ENCODE results near the gene PLIN3. TPM values are rescaled to one million over a fixed set of nuclear protein-coding genes. Genes with fewer than 3 reads are reported as not detected.
A peak's percentile ranks its signal among the peaks of the same experiment; 100 is the strongest.
"Not testable (repeated sequence)": the region's sequence is repeated elsewhere in the genome, so short reads cannot be mapped to it uniquely, and the experiment has no call there.

The PLIN3 gene
- total RNA-seq, 1 experiment from 2014 or later: 104 TPM

DNA sequence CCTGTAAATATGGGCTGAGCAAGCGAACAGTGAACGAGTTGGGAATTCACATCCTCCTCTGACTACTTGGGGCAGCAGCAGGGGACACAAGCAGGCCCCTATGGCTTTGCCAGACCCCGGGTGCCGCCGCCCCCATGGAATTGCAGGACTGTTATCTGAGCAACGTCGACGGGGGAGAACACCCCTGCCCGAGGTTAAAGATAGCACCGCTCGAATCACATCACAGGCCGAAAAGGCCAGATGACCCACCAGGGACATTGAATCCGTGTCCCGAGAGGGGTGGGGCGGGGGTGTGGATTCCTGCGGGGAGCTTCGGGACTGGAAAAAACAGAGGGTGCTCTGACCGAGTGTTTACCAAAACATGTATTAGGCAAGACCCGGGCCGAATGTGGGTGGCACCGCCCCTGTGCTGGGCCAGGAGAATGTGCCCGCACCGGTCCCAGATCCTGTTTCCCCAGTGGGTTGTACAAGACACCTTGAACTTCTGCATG lies 66.8 kb downstream of the PLIN3 start:
- peak overlapping the region; percentile 40; the same call in 1 of the 2 replicates for H3K4me3 ChIP-seq
- CTCF ChIA-PET: no interaction called here

DNA sequence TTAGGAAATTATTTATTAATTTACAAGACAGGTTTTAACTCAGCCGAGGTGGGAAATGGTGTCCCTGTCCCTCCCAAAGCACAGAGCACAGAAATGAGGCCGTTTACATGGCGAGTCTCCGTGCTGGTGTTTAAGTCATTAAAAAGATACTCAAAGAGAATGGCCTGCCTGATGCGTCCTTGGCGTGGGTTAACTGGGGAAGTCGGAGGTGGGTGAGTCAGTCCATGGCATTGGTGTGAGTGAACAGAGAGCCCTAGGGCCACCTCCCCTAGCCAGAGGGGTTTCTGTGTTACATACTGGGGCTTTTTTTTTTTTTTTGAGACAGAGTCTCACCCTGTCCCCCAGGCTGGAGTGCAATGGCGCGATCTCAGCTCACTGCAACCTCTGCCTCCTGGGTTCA lies 72.1 kb downstream of the PLIN3 start:
- Histone ChIP-seq H3K4me2 (no peak overlapping the region), H3K9me2 (ENCODE audit: insufficient read depth) (no peaks in the 10 kb centered on the region), H3K36me3 (ENCODE audit: low read depth) (no peaks in the 10 kb centered on the region), H3K4me1 (replicated peaks; ENCODE audit: insufficient read depth) (peaks cover 13% of the 10 kb centered on the region; the same call in 1 of the 2 replicates), H3K27me3 (ENCODE audit: insufficient read depth, low read depth) (no peaks in the 10 kb centered on the region), H3K9me3 (ENCODE audit: insufficient read depth, low read depth) (no peaks in the 10 kb centered on the region), H3F3A (ENCODE audit: insufficient read depth, low read depth) (peaks cover 6% of the 10 kb centered on the region; the same call in 1 of the 2 replicates), H2AFZ (no peak overlapping the region), H3K4me3 (no peak overlapping the region), H3K79me2 (ENCODE audit: low read depth) (peaks cover 47% of the 10 kb centered on the region), H4K20me1 (ENCODE audit: insufficient read depth) (no peaks in the 10 kb centered on the region), H3K27ac (no peak overlapping the region)
- DNase-seq: no peak
- TF ChIP-seq, protein P1, sequence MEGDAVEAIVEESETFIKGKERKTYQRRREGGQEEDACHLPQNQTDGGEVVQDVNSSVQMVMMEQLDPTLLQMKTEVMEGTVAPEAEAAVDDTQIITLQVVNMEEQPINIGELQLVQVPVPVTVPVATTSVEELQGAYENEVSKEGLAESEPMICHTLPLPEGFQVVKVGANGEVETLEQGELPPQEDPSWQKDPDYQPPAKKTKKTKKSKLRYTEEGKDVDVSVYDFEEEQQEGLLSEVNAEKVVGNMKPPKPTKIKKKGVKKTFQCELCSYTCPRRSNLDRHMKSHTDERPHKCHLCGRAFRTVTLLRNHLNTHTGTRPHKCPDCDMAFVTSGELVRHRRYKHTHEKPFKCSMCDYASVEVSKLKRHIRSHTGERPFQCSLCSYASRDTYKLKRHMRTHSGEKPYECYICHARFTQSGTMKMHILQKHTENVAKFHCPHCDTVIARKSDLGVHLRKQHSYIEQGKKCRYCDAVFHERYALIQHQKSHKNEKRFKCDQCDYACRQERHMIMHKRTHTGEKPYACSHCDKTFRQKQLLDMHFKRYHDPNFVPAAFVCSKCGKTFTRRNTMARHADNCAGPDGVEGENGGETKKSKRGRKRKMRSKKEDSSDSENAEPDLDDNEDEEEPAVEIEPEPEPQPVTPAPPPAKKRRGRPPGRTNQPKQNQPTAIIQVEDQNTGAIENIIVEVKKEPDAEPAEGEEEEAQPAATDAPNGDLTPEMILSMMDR (conservative IDR thresholded peaks at IDR 0.05): no peak
- no peak for TF ChIP-seq EZH2 (IDR thresholded peaks at IDR 0.05; ENCODE audit: low read depth)
- ChIA-PET POLR2A (ENCODE audit: unreplicated experiment) (no interaction called here), CTCF (no interaction called here)
- intact Hi-C loops (cut with micrococcal nuclease; ENCODE audit: unreplicated experiment): no loop called here
- BruUV-seq (replicated peaks): no TSS peak

More for the DNA sequence above, 66.8 kb downstream of the PLIN3 start:
- DNase-seq: peak; percentile 87 to 89
- H3K9me2 ChIP-seq (ENCODE audit: insufficient read depth): no peaks in the 10 kb centered on the region
- no peaks in the 10 kb centered on the region for H3K27me3 ChIP-seq (ENCODE audit: insufficient read depth, low read depth)
- peaks cover 9% of the 10 kb centered on the region; the same call in 1 of the 2 replicates for H3F3A ChIP-seq (ENCODE audit: insufficient read depth, low read depth)
- H3K79me2 ChIP-seq (ENCODE audit: low read depth): peaks cover 12% of the 10 kb centered on the region
- H4K20me1 ChIP-seq (ENCODE audit: insufficient read depth): no peaks in the 10 kb centered on the region
- intact Hi-C loops (cut with micrococcal nuclease; ENCODE audit: unreplicated experiment): loop anchor here (5.0 kb wide), 1 partner anchor 163 kb away; the partner anchor contains the start of gene TNFAIP8L1
- H3K9me3 ChIP-seq (ENCODE audit: insufficient read depth, low read depth): no peaks in the 10 kb centered on the region
- peaks cover 21% of the 10 kb centered on the region for H3K4me1 ChIP-seq (replicated peaks; ENCODE audit: insufficient read depth)
- BruUV-seq (replicated peaks): no TSS peak
- no peaks in the 10 kb centered on the region for H3K36me3 ChIP-seq (ENCODE audit: low read depth)
- TF ChIP-seq, protein P1 (conservative IDR thresholded peaks at IDR 0.05): no peak
- no peak for TF ChIP-seq EZH2 (IDR thresholded peaks at IDR 0.05; ENCODE audit: low read depth)
- POLR2A ChIA-PET (ENCODE audit: unreplicated experiment): no interaction called here
- no peak overlapping the region for H2AFZ ChIP-seq
- peak overlapping the region; percentile 73 for H3K4me2 ChIP-seq
- peak overlapping the region; percentile 71 for H3K27ac ChIP-seq

DNA sequence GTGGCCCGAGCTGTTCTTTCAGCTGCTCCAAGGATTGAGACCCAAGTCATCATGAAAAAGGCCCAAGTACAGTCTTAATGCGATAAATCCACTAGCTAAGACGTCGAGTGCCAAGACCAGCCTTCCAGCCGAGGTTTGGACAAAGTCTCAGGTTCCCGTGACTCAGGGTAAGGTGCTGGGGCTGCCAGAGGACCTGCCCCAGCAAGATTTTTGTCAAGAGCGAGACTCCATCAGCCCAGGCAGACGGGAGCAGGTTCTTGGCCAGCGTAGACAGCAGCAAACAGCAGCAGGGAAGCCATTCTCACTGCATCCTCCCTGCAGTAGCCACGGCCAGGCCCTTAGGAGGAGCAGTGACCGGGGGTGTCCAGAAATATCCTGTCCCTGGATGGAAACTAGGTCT lies 72.5 kb downstream of the PLIN3 start:
- H3K79me2 ChIP-seq (ENCODE audit: low read depth): peaks cover 47% of the 10 kb centered on the region
- no peaks in the 10 kb centered on the region for H3K36me3 ChIP-seq (ENCODE audit: low read depth)
- ChIA-PET POLR2A (ENCODE audit: unreplicated experiment) (no interaction called here), CTCF (no interaction called here)
- TF ChIP-seq, protein P1 (conservative IDR thresholded peaks at IDR 0.05): no peak
- TF ChIP-seq EZH2 (IDR thresholded peaks at IDR 0.05; ENCODE audit: low read depth): no peak
- H3F3A ChIP-seq (ENCODE audit: insufficient read depth, low read depth): peaks cover 2% of the 10 kb centered on the region; the same call in 1 of the 2 replicates
- no peak overlapping the region for H2AFZ ChIP-seq
- DNase-seq: no peak
- no TSS peak for BruUV-seq (replicated peaks)
- H4K20me1 ChIP-seq (ENCODE audit: insufficient read depth): no peaks in the 10 kb centered on the region
- 0 out of 2 replicates have a peak, but pooled peaks cover 8% of the 10 kb centered on the region for H3K4me1 ChIP-seq (replicated peaks; ENCODE audit: insufficient read depth)
- no peak overlapping the region for H3K4me3 ChIP-seq
- H3K9me2 ChIP-seq (ENCODE audit: insufficient read depth): no peaks in the 10 kb centered on the region
- no peak overlapping the region for H3K4me2 ChIP-seq
- H3K27ac ChIP-seq: no peak overlapping the region
- no peaks in the 10 kb centered on the region for H3K27me3 ChIP-seq (ENCODE audit: insufficient read depth, low read depth)
- intact Hi-C loops (cut with micrococcal nuclease; ENCODE audit: unreplicated experiment): no loop called here
- no peaks in the 10 kb centered on the region for H3K9me3 ChIP-seq (ENCODE audit: insufficient read depth, low read depth)

DNA sequence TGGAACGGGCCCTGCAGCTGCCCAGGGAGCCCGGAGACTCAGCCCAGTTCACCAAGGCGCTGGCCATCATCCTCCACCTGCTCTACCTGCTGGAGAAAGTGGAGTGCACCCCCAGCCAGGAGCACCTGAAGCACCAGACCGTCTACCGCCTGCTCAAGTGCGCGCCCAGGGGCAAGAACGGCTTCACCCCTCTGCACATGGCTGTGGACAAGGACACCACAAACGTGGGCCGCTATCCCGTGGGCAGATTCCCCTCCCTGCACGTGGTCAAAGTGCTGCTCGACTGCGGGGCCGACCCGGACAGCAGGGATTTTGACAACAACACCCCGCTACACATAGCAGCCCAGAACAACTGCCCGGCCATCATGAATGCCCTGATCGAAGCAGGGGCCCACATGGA lies 74.2 kb downstream of the PLIN3 start:
- H3K9me2 ChIP-seq (ENCODE audit: insufficient read depth); H3K36me3 ChIP-seq (ENCODE audit: low read depth); POLR2A ChIA-PET (ENCODE audit: unreplicated experiment); H2AFZ ChIP-seq; intact Hi-C loops (cut with micrococcal nuclease; ENCODE audit: unreplicated experiment); H3K4me1 ChIP-seq (replicated peaks; ENCODE audit: insufficient read depth); H3K27ac ChIP-seq; H3K9me3 ChIP-seq (ENCODE audit: insufficient read depth, low read depth); CTCF ChIA-PET; H4K20me1 ChIP-seq (ENCODE audit: insufficient read depth); H3K4me3 ChIP-seq; H3F3A ChIP-seq (ENCODE audit: insufficient read depth, low read depth); BruUV-seq (replicated peaks); DNase-seq; H3K27me3 ChIP-seq (ENCODE audit: insufficient read depth, low read depth): not testable (repeated sequence)
- Histone ChIP-seq H3K4me2 (peak overlapping the region; percentile 82; the same call in 1 of the 2 replicates), H3K79me2 (ENCODE audit: low read depth) (peaks cover 47% of the 10 kb centered on the region)

DNA sequence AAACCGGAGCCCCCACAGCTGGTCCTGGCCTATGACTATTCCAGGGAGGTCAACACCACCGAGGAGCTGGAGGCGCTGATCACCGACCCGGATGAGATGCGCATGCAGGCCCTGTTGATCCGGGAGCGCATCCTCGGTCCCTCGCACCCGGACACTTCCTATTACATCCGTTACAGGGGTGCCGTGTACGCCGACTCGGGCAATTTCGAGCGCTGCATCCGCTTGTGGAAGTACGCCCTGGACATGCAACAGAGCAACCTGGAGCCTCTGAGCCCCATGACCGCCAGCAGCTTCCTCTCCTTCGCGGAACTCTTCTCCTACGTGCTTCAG lies 74.6 kb downstream of the PLIN3 start:
- H2AFZ ChIP-seq; BruUV-seq (replicated peaks); H3K4me1 ChIP-seq (replicated peaks; ENCODE audit: insufficient read depth); H3K9me3 ChIP-seq (ENCODE audit: insufficient read depth, low read depth); H3K27ac ChIP-seq; H3K36me3 ChIP-seq (ENCODE audit: low read depth); intact Hi-C loops (cut with micrococcal nuclease; ENCODE audit: unreplicated experiment); H3F3A ChIP-seq (ENCODE audit: insufficient read depth, low read depth); H3K27me3 ChIP-seq (ENCODE audit: insufficient read depth, low read depth); CTCF ChIA-PET; H3K9me2 ChIP-seq (ENCODE audit: insufficient read depth); DNase-seq; POLR2A ChIA-PET (ENCODE audit: unreplicated experiment); H4K20me1 ChIP-seq (ENCODE audit: insufficient read depth): not testable (repeated sequence)
- Histone ChIP-seq H3K4me2 (peak overlapping the region; percentile 82), H3K79me2 (ENCODE audit: low read depth) (peaks cover 47% of the 10 kb centered on the region), H3K4me3 (peak overlapping the region; percentile 73; the same call in 1 of the 2 replicates)
